Mesenchymal stem cell (in vitro differentiated cells and primary cell): ENCODE data around the gene NMUR1.

ENCODE experiments used
- DNase-seq: peaks from one replicate; pipeline ENCODE4 v3.0.0-alpha.2; 2013
- H2AFZ ChIP-seq: one replicate; pipeline ENCODE4 v1.6.1; 2013; ENCODE audit warnings: low read depth, mild to moderate bottlenecking, control low read depth, inconsistent platforms, low read length, moderate library complexity
- H2AK5ac ChIP-seq: 2 replicates; pipeline ENCODE4 v1.6.1; 2013; ENCODE audit warnings: low read length, moderate library complexity, mild to moderate bottlenecking, inconsistent platforms; ENCODE audit not compliant: severe bottlenecking
- H2BK120ac ChIP-seq: one replicate; pipeline ENCODE4 v1.6.1; 2013; ENCODE audit warnings: low read depth, mild to moderate bottlenecking, inconsistent platforms, low read length, moderate library complexity
- H2BK12ac ChIP-seq, 2 experiments: one replicate each; pipeline ENCODE4 v1.6.1; 2013; ENCODE audit warnings: inconsistent platforms in 2 of 2, low read length in 2 of 2, mild to moderate bottlenecking in 2 of 2, moderate library complexity in 2 of 2, control low read depth in 1 of 2
- H2BK15ac ChIP-seq: one replicate; pipeline ENCODE4 v1.6.1; 2013; ENCODE audit warnings: mild to moderate bottlenecking, low read depth, inconsistent platforms; ENCODE audit not compliant: poor library complexity, severe bottlenecking
- H2BK5ac ChIP-seq: 2 replicates; pipeline ENCODE4 v1.6.1; 2013; ENCODE audit warnings: low read depth, mild to moderate bottlenecking, low read length, control low read depth, inconsistent platforms; ENCODE audit not compliant: poor library complexity, severe bottlenecking
- H3K14ac ChIP-seq, 2 experiments: one replicate each; pipeline ENCODE4 v1.6.1; 2013; ENCODE audit warnings: inconsistent platforms in 2 of 2, low read length in 2 of 2, control low read depth in 1 of 2, mild to moderate bottlenecking in 1 of 2, moderate library complexity in 1 of 2
- H3K18ac ChIP-seq, 2 experiments: one replicate each; pipeline ENCODE4 v1.6.1; 2013; ENCODE audit warnings: inconsistent platforms in 2 of 2, low read length in 2 of 2, control low read depth in 1 of 2, low read depth in 1 of 2, mild to moderate bottlenecking in 1 of 2
- H3K23ac ChIP-seq, 2 experiments: one replicate each; pipeline ENCODE4 v1.6.1; 2013; ENCODE audit warnings: inconsistent platforms in 2 of 2, low read length in 2 of 2, mild to moderate bottlenecking in 2 of 2, moderate library complexity in 2 of 2, control low read depth in 1 of 2
- H3K27ac ChIP-seq: 2 replicates; pipeline ENCODE4 v1.5.1; 2013; ENCODE audit warnings: mild to moderate bottlenecking, moderate library complexity, low read length, control low read depth, inconsistent platforms; ENCODE audit not compliant: poor library complexity, severe bottlenecking
- H3K27me3 ChIP-seq, 2 experiments: 2 replicates each; pipeline versions ENCODE4 v1.6.1 to v1.7.0; 2013; ENCODE audit warnings: low read length in 2 of 2, mild to moderate bottlenecking in 2 of 2, moderate library complexity in 2 of 2, control low read depth in 1 of 2, inconsistent platforms in 1 of 2; ENCODE audit not compliant: control insufficient read depth in 1 of 2, insufficient read depth in 1 of 2
- H3K36me3 ChIP-seq, 2 experiments: 2 replicates each; pipeline versions ENCODE4 v1.6.1 to v1.7.0; 2013; ENCODE audit warnings: low read length in 2 of 2, control low read depth in 1 of 2, inconsistent platforms in 1 of 2, low read depth in 1 of 2, mild to moderate bottlenecking in 1 of 2; ENCODE audit not compliant: insufficient read depth in 2 of 2, control insufficient read depth in 1 of 2
- H3K4ac ChIP-seq, 2 experiments: one replicate each; pipeline ENCODE4 v1.6.1; 2013; ENCODE audit warnings: inconsistent platforms in 2 of 2, low read length in 2 of 2, mild to moderate bottlenecking in 2 of 2, moderate library complexity in 2 of 2, control low read depth in 1 of 2, low read depth in 1 of 2
- H3K4me1 ChIP-seq: 2 replicates; pipeline ENCODE4 v1.6.1; 2013; ENCODE audit warnings: low read depth, low read length, control low read depth; ENCODE audit not compliant: control insufficient read depth, insufficient read depth
- H3K4me2 ChIP-seq: 2 replicates; pipeline ENCODE4 v1.6.1; 2013; ENCODE audit warnings: low read length, mild to moderate bottlenecking, inconsistent platforms; ENCODE audit not compliant: poor library complexity, severe bottlenecking
- H3K4me3 ChIP-seq, 2 experiments: 2 replicates each; pipeline versions ENCODE4 v1.5.1 to v1.7.0; 2013; ENCODE audit warnings: low read length in 2 of 2, mild to moderate bottlenecking in 2 of 2, control low read depth in 1 of 2, low read depth in 1 of 2; ENCODE audit not compliant: insufficient read depth in 1 of 2
- H3K79me1 ChIP-seq: replicated peaks from 2 replicates; pipeline ENCODE4 v1.6.1; 2013; ENCODE audit warnings: mild to moderate bottlenecking, control low read depth, low read length, inconsistent platforms; ENCODE audit not compliant: poor library complexity, severe bottlenecking
- H3K9ac ChIP-seq: 2 replicates; pipeline ENCODE4 v1.7.0; 2013; ENCODE audit warnings: mild to moderate bottlenecking, low read length, moderate library complexity
- H3K9me3 ChIP-seq: 2 replicates; pipeline ENCODE4 v1.7.0; 2013; ENCODE audit warnings: mild to moderate bottlenecking, low read length; ENCODE audit not compliant: control insufficient read depth
- H4K8ac ChIP-seq: one replicate; pipeline ENCODE4 v1.6.1; 2013; ENCODE audit warnings: inconsistent platforms, mild to moderate bottlenecking, low read length, moderate library complexity
- H4K91ac ChIP-seq: one replicate; pipeline ENCODE4 v1.6.1; 2013; ENCODE audit warnings: mild to moderate bottlenecking, low read length, inconsistent platforms
- WGBS: methylation state at CpG from one replicate; pipeline ENCODE4 v1.1.7; 2013; ENCODE audit warnings: mixed read lengths; 5-methylcytosine and 5-hydroxymethylcytosine counted together

Gene NMUR1

DNA sequence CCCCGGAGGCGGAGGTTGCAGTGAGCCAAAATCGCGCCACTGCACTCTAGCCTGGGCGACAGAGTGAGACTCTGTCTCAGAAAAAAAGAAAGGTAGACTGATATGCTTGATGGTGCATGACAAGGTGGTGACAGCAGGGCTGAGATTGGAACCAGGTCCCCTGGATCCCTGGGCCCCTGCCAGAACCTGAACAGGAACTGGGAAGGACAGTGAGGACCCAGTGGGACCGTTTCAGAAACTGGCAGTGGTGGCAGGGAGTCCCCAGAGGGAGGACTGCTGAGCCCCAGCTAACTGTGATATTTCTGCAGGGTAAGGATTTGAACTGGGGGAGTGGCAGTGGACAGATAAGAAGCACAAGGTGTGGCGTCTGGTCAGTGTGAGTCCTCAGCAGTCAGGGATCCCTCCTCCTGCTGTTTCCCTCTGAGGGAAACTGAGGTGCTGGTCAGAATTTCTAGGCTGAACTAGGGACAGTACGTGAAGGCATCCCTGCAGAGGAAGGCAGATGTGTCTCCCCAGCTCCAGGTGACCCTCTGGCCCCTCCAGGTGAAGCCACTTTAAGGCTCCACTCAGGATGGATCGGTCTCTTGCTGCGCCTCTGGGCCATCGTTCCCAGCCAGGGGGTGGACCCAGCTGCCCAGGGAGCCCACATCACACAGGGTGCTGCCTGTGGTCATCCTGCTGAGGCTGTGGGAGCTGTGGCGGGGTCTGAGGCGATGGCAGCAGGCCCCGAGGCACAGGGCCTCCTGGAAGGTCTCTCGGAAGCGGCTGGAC is 5.6 kb downstream of the NMUR1 start:
- H3K79me1 ChIP-seq = no peaks in the 10 kb centered on the region
- no peak overlapping the region for H3K18ac ChIP-seq
- H3K4me2 ChIP-seq = no peak overlapping the region
- H3K27ac ChIP-seq = no peak overlapping the region
- H2BK15ac ChIP-seq = no peak overlapping the region
- H2AK5ac ChIP-seq = no peak overlapping the region
- H4K8ac ChIP-seq = no peak overlapping the region
- H3K4ac ChIP-seq = no peak overlapping the region
- H3K4me3 ChIP-seq = peak overlapping the region in 1 of 2 experiments; percentile 24
- no peak overlapping the region for H2BK5ac ChIP-seq
- H3K9ac ChIP-seq = no peak overlapping the region
- H3K36me3 ChIP-seq = no peaks in the 10 kb centered on the region
- peaks cover 4% of the 10 kb centered on the region for H3K4me1 ChIP-seq
- H2BK12ac ChIP-seq = no peak overlapping the region
- no peak overlapping the region for H4K91ac ChIP-seq
- no peak overlapping the region for H3K23ac ChIP-seq
- no peak overlapping the region for H3K14ac ChIP-seq
- H3K9me3 ChIP-seq = no peaks in the 10 kb centered on the region
- no peak overlapping the region for H2BK120ac ChIP-seq
- H2AFZ ChIP-seq = no peak overlapping the region
- WGBS = 95% methylated on average over 16 of the region's 16 CpGs
- H3K27me3 ChIP-seq = peaks cover 9 to 25% of the 10 kb centered on the region in 2 experiments
- no peak for DNase-seq

DNA sequence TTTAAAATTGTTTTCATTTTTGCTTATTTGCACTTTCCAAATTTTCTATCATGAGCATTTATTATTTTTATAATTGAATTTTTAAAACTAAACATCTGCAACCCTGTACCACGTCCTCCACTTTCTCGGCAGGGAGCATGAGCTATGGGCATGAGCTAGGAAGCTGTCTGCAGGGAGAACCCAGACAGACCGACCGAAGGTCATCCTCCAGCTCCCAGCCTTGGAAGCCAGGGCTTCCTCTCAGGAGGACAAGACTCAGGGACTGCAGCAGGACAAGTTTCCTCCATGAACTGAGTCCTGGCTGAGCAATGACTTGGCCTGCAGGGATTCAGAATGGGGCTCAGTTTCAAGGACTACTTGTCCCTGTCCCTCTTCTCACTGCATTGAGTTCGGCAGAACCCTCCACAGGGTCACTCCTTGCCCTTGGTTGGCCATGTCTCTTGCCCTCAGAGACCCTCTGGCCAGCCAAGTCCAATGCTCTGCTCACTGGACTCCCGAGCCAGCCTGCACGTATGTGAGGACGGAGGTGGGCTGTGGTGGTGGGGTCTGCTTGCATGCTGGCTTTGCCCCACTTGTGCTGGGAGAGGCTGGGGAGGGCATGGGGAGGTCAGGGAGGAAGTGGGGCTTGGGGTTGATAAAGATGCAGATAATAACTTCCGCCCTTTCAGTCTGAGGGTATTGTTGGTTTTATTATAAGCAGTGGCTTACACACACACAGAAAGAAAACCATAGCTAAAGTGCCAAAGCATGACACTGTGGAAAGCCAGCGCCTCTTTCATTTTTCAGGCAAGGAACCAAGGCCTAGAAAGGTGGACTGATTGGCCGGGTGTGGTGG is 6.6 kb downstream of the NMUR1 start:
- no peak overlapping the region for H3K14ac ChIP-seq
- H2BK120ac ChIP-seq = no peak overlapping the region
- H2BK15ac ChIP-seq = no peak overlapping the region
- no peak overlapping the region for H3K18ac ChIP-seq
- H4K8ac ChIP-seq = no peak overlapping the region
- H3K79me1 ChIP-seq = no peaks in the 10 kb centered on the region
- H3K27ac ChIP-seq = no peak overlapping the region
- peaks cover 4% of the 10 kb centered on the region for H3K4me1 ChIP-seq
- H3K23ac ChIP-seq = peak overlapping the region in 1 of 2 experiments; percentile 54
- H2BK12ac ChIP-seq = no peak overlapping the region
- no peaks in the 10 kb centered on the region for H3K9me3 ChIP-seq
- no peak overlapping the region for H3K4me3 ChIP-seq
- no peak for DNase-seq
- no peak overlapping the region for H2AFZ ChIP-seq
- H2AK5ac ChIP-seq = no peak overlapping the region
- H3K36me3 ChIP-seq = no peaks in the 10 kb centered on the region
- H3K27me3 ChIP-seq = peaks cover under 1 to 21% of the 10 kb centered on the region in 2 experiments
- H3K4me2 ChIP-seq = no peak overlapping the region
- H2BK5ac ChIP-seq = no peak overlapping the region
- H3K4ac ChIP-seq = no peak overlapping the region
- WGBS = 87% methylated on average over 11 of the region's 11 CpGs
- no peak overlapping the region for H4K91ac ChIP-seq
- H3K9ac ChIP-seq = no peak overlapping the region

DNA sequence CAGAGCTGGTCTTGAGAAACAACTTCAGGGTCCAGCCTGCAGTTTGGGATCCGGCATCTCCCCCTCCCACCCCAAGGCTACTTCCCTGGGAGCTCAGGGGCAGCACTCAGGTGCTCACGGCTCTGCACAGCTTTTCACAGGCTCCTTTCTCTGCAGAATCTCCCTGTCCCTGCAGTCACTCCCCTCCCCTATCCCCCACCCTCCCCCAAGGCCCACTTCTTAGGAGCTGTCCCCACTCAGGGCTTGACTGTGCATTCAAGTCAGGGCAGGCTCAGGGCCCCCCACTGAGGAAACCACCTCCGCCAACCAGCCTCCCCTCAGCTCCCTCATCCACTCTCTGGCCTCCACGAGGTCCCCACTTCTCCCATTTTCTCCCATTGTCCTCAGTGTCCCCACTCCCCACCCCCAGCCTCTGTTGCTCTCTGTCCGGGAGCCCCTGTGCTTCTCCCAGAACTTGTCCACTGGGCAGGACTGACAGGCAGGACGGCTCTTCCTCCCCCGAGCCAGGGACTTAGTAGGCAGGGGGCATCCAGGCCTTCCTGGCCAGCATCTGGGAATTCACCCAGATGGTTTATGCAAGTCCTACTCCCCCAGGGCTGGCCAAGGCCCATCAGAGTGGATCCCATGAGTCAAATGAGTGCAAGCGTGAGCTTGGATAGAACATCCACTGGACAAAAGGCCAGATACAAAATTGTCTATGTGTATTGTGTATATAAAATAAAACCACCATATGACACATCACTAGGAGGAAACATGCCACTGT is 7.6 kb downstream of the NMUR1 start:
- Histone ChIP-seq H2BK120ac (no peak overlapping the region), H2AK5ac (no peak overlapping the region), H2BK12ac (no peak overlapping the region), H3K14ac (no peak overlapping the region), H3K9me3 (no peaks in the 10 kb centered on the region), H3K23ac (no peak overlapping the region), H3K36me3 (no peaks in the 10 kb centered on the region), H2AFZ (no peak overlapping the region), H2BK15ac (no peak overlapping the region), H2BK5ac (no peak overlapping the region), H3K79me1 (no peaks in the 10 kb centered on the region), H3K9ac (no peak overlapping the region), H3K4me3 (no peak overlapping the region), H3K4me1 (peaks cover 4% of the 10 kb centered on the region), H3K18ac (no peak overlapping the region), H3K27ac (no peak overlapping the region), H3K4ac (no peak overlapping the region), H4K91ac (no peak overlapping the region), H3K27me3 (peaks cover 0 to 19% of the 10 kb centered on the region in 2 experiments), H3K4me2 (no peak overlapping the region), H4K8ac (no peak overlapping the region)
- WGBS = 76% methylated on average over 7 of the region's 8 CpGs
- DNase-seq = peak; percentile 61

GRCh38 chr2:231521443-231521842 is 8.8 kb downstream of the NMUR1 start:
- peaks cover 4% of the 10 kb centered on the region for H3K4me1 ChIP-seq
- H3K18ac ChIP-seq = no peak overlapping the region
- H3K36me3 ChIP-seq = no peaks in the 10 kb centered on the region
- H2BK12ac ChIP-seq = no peak overlapping the region
- H3K4me3 ChIP-seq = no peak overlapping the region
- no peak overlapping the region for H3K23ac ChIP-seq
- no peak overlapping the region for H2AK5ac ChIP-seq
- no peak overlapping the region for H3K14ac ChIP-seq
- H3K4me2 ChIP-seq = no peak overlapping the region
- no peak overlapping the region for H2BK15ac ChIP-seq
- H2AFZ ChIP-seq = no peak overlapping the region
- no peak overlapping the region for H3K9ac ChIP-seq
- H3K79me1 ChIP-seq = no peaks in the 10 kb centered on the region
- no peak for DNase-seq
- H2BK120ac ChIP-seq = no peak overlapping the region
- H2BK5ac ChIP-seq = no peak overlapping the region
- 81% methylated on average over 3 of the region's 3 CpGs for WGBS
- no peak overlapping the region for H3K27ac ChIP-seq
- peaks cover 0 to 16% of the 10 kb centered on the region in 2 experiments for H3K27me3 ChIP-seq
- H4K8ac ChIP-seq = peak overlapping the region; percentile 5
- H3K9me3 ChIP-seq = no peaks in the 10 kb centered on the region
- H3K4ac ChIP-seq = no peak overlapping the region
- H4K91ac ChIP-seq = no peak overlapping the region
